Neural cell (in vitro differentiated cells): ENCODE results near the gene EPO. TPM values are rescaled to one million over a fixed set of nuclear protein-coding genes. Genes with fewer than 3 reads are reported as not detected.

Source experiments
- H2AFZ ChIP-seq: fragments of 200-600, 300-800 bp; sonication (generic), shearing (Covaris generic); 2 replicates; pipeline ENCODE4 v1.6.0; 2014; ENCODE audit warnings: low read depth, mild to moderate bottlenecking, antibody characterized with exemption, low read length, moderate library complexity
- H3F3A ChIP-seq: fragments of 200-600 bp; shearing (Covaris generic); 2 replicates; pipeline ENCODE4 v1.6.1; 2016; ENCODE audit warnings: mild to moderate bottlenecking, moderate library complexity, mixed read lengths, antibody characterized with exemption, low read length; ENCODE audit not compliant: insufficient read depth, poor library complexity, severe bottlenecking
- H3K27ac ChIP-seq: fragments of 200-600, 300-800 bp; sonication (generic), shearing (Covaris generic); 2 replicates; pipeline ENCODE4 v1.5.1; 2014; ENCODE audit warnings: mild to moderate bottlenecking, low read length, moderate library complexity
- H3K27me3 ChIP-seq: fragments of 300-800, 200-600 bp; sonication (generic), shearing (Covaris generic); 2 replicates; pipeline ENCODE4 v1.6.0; 2014; ENCODE audit warnings: mild to moderate bottlenecking, low read depth, low read length, moderate library complexity; ENCODE audit not compliant: insufficient read depth
- H3K36me3 ChIP-seq: fragments of 300-800, 200-600 bp; sonication (generic), shearing (Covaris generic); 2 replicates; pipeline ENCODE4 v1.5.1; 2014; ENCODE audit warnings: mild to moderate bottlenecking, antibody characterized with exemption, low read length, moderate library complexity; ENCODE audit not compliant: insufficient read depth
- H3K4me2 ChIP-seq: fragments of 300-800, 200-600 bp; sonication (generic), shearing (Covaris generic); 2 replicates; pipeline ENCODE4 v1.6.0; 2014; ENCODE audit warnings: mild to moderate bottlenecking, low read length
- H3K4me3 ChIP-seq: fragments of 300-800, 200-600 bp; sonication (generic), shearing (Covaris generic); 2 replicates; pipeline ENCODE4 v1.5.1; 2014; ENCODE audit warnings: mild to moderate bottlenecking, low read length, moderate library complexity
- H3K79me2 ChIP-seq: fragments of 200-600 bp; shearing (Covaris generic); replicated peaks from 2 replicates; pipeline ENCODE4 v1.6.0; 2014; ENCODE audit warnings: mild to moderate bottlenecking, low read length, moderate library complexity; ENCODE audit not compliant: insufficient read depth
- H3K9ac ChIP-seq: fragments of 300-800, 200-600 bp; sonication (generic), shearing (Covaris generic); 2 replicates; pipeline ENCODE4 v1.6.1; 2016; ENCODE audit warnings: mild to moderate bottlenecking, low read length, mixed read lengths
- H3K9me2 ChIP-seq: fragments of 200-600 bp; shearing (Covaris generic); 2 replicates; pipeline ENCODE4 v1.6.1; 2016; ENCODE audit warnings: mild to moderate bottlenecking, low read length, mixed read lengths; ENCODE audit not compliant: insufficient read depth
- H3K9me3 ChIP-seq: fragments of 200-600, 300-800 bp; sonication (generic), shearing (Covaris generic); 2 replicates; pipeline ENCODE4 v1.6.1; 2016; ENCODE audit warnings: mild to moderate bottlenecking, mixed run types, low read length, moderate library complexity, mixed read lengths
- H4K20me1 ChIP-seq: fragments of 200-600 bp; shearing (Covaris generic); 2 replicates; pipeline ENCODE4 v1.6.1; 2016; ENCODE audit warnings: mild to moderate bottlenecking, mixed run types; ENCODE audit not compliant: insufficient read depth
- EP300 ChIP-seq: fragments of 450-650 bp; conservative IDR thresholded peaks from 2 replicates; pipeline ENCODE4 v1.6.1; 2014; ENCODE audit warnings: antibody characterized with exemption, mild to moderate bottlenecking, moderate library complexity; ENCODE audit not compliant: poor library complexity, severe bottlenecking
- EZH2 ChIP-seq: fragments of 200-600, 300-800 bp; shearing (Covaris generic), sonication (generic); IDR thresholded peaks from 2 replicates; pipeline ENCODE4 v1.6.1; 2014; ENCODE audit warnings: antibody characterized with exemption, low read length, borderline replicate concordance, mild to moderate bottlenecking; ENCODE audit not compliant: insufficient read depth, poor library complexity, severe bottlenecking
- MXI1 ChIP-seq: fragments of 450-650 bp; conservative IDR thresholded peaks from 2 replicates; pipeline ENCODE4 v1.6.1; 2014; ENCODE audit warnings: antibody characterized with exemption, mild to moderate bottlenecking; ENCODE audit not compliant: poor library complexity, severe bottlenecking
- POLR2AphosphoS5 ChIP-seq: IDR thresholded peaks from 2 replicates; pipeline ENCODE4 v1.6.1; 2012
- RAD21 ChIP-seq: fragments of 450-650 bp; conservative IDR thresholded peaks from 2 replicates; pipeline ENCODE4 v1.6.1; 2014; ENCODE audit warnings: antibody characterized with exemption, mild to moderate bottlenecking, moderate library complexity
- REST ChIP-seq: IDR thresholded peaks from 2 replicates; pipeline ENCODE4 v1.6.1; 2012; ENCODE audit warnings: borderline replicate concordance
- SMC3 ChIP-seq: fragments of 450-650 bp; conservative IDR thresholded peaks from 2 replicates; pipeline ENCODE4 v1.6.1; 2014; ENCODE audit warnings: antibody characterized with exemption, mild to moderate bottlenecking, moderate library complexity; ENCODE audit not compliant: poor library complexity
- TAF1 ChIP-seq: IDR thresholded peaks from 2 replicates; pipeline ENCODE4 v1.6.1; 2012; ENCODE audit warnings: low read depth
- polyA plus RNA-seq: library from polyadenylated mRNA; depleted of rRNA; stranded (reverse); fragments of >200 nt; gene quantifications from 2 replicates; pipeline ENCODE4 v1.2.3, GENCODE V29; 2014
- TF ChIP-seq, protein P1 (sequence below): fragments of 450-650 bp; IDR thresholded peaks from 2 replicates; pipeline ENCODE4 v1.5.1; 2014; ENCODE audit warnings: antibody characterized with exemption, mild to moderate bottlenecking, moderate library complexity; ENCODE audit not compliant: poor library complexity, severe bottlenecking

EPO gene
- polyA plus RNA-seq, 1 donor from 2014 or later = not detected

GRCh38 chr7:100745184-100745583 is 24.9 kb downstream of the EPO start:
- no peak for TF ChIP-seq POLR2AphosphoS5
- TF ChIP-seq EZH2 = no peak
- TF ChIP-seq, protein P1, sequence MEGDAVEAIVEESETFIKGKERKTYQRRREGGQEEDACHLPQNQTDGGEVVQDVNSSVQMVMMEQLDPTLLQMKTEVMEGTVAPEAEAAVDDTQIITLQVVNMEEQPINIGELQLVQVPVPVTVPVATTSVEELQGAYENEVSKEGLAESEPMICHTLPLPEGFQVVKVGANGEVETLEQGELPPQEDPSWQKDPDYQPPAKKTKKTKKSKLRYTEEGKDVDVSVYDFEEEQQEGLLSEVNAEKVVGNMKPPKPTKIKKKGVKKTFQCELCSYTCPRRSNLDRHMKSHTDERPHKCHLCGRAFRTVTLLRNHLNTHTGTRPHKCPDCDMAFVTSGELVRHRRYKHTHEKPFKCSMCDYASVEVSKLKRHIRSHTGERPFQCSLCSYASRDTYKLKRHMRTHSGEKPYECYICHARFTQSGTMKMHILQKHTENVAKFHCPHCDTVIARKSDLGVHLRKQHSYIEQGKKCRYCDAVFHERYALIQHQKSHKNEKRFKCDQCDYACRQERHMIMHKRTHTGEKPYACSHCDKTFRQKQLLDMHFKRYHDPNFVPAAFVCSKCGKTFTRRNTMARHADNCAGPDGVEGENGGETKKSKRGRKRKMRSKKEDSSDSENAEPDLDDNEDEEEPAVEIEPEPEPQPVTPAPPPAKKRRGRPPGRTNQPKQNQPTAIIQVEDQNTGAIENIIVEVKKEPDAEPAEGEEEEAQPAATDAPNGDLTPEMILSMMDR = no peak
- TF ChIP-seq TAF1 = no peak
- TF ChIP-seq RAD21 = no peak
- no peak for TF ChIP-seq REST
- TF ChIP-seq SMC3 = no peak
- no peak for TF ChIP-seq MXI1
- TF ChIP-seq EP300 = no peak
- no peaks in the 10 kb centered on the region for H4K20me1 ChIP-seq
- no peak overlapping the region for H2AFZ ChIP-seq
- H3K36me3 ChIP-seq = no peaks in the 10 kb centered on the region
- H3K27ac ChIP-seq = no peak overlapping the region
- no peaks in the 10 kb centered on the region for H3K27me3 ChIP-seq
- H3K4me3 ChIP-seq = no peak overlapping the region
- H3K4me2 ChIP-seq = no peak overlapping the region
- no peaks in the 10 kb centered on the region for H3K9me3 ChIP-seq
- H3F3A ChIP-seq = no peaks in the 10 kb centered on the region
- H3K9ac ChIP-seq = no peak overlapping the region
- H3K9me2 ChIP-seq = no peaks in the 10 kb centered on the region
- no peaks in the 10 kb centered on the region for H3K79me2 ChIP-seq

DNA sequence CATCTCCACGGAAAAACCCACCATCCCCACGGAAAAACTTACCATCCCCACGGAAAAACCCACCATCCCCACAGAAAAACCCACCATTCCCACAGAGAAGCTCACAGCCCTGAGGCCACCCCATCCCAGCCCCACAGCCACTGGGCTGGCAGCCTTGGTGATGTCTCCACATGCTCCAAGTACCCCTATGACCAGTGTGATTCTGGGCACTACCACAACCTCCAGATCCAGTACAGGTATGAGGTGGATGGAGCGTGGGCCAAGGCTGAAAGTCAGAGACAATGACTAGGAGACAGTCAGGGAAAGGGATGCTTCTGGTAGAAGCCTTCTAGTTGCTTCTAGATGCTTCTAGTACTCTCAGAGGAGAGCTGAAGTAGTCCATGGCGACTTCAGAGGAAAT is 32.7 kb downstream of the EPO start:
- H3K79me2 ChIP-seq = no peaks in the 10 kb centered on the region
- no peaks in the 10 kb centered on the region for H4K20me1 ChIP-seq
- no peak overlapping the region for H3K9ac ChIP-seq
- no peak overlapping the region for H3K4me2 ChIP-seq
- H3K9me2 ChIP-seq = no peaks in the 10 kb centered on the region
- H3F3A ChIP-seq = no peaks in the 10 kb centered on the region
- H3K9me3 ChIP-seq = no peaks in the 10 kb centered on the region
- H3K27me3 ChIP-seq = no peaks in the 10 kb centered on the region
- H2AFZ ChIP-seq = no peak overlapping the region
- TF ChIP-seq EP300 (no peak), TAF1 (no peak), SMC3 (no peak), POLR2AphosphoS5 (no peak)
- TF ChIP-seq, protein P1 = no peak
- H3K4me3 ChIP-seq = no peak overlapping the region
- H3K27ac ChIP-seq = no peak overlapping the region
- H3K36me3 ChIP-seq = no peaks in the 10 kb centered on the region
